Activated CD8-positive, alpha-beta memory T cell treated with anti-CD3 and anti-CD28 coated beads for 24 hours (primary cell): ENCODE measurements around the gene TESK2.
"Not testable (repeated sequence)": the region's sequence is repeated elsewhere in the genome, so short reads cannot be mapped to it uniquely, and the experiment has no call there.

ENCODE experiments used
- DNase-seq: peaks from one replicate; pipeline ENCODE4 v3.0.0-alpha.2; 2020

The TESK2 gene

GRCh38 chr1:45490626-45491486, at the start of gene TESK2:
Gene TESK2, minus strand, starts transcription at chr1:45491163. Its CDS starts 33,378 bp downstream, at chr1:45457785.
- peak; percentile 97 for DNase-seq

- DNase-seq, result no peak
Measured at GRCh38 chr1:45536886-45537285, 45.9 kb upstream of the TESK2 start.

DNA sequence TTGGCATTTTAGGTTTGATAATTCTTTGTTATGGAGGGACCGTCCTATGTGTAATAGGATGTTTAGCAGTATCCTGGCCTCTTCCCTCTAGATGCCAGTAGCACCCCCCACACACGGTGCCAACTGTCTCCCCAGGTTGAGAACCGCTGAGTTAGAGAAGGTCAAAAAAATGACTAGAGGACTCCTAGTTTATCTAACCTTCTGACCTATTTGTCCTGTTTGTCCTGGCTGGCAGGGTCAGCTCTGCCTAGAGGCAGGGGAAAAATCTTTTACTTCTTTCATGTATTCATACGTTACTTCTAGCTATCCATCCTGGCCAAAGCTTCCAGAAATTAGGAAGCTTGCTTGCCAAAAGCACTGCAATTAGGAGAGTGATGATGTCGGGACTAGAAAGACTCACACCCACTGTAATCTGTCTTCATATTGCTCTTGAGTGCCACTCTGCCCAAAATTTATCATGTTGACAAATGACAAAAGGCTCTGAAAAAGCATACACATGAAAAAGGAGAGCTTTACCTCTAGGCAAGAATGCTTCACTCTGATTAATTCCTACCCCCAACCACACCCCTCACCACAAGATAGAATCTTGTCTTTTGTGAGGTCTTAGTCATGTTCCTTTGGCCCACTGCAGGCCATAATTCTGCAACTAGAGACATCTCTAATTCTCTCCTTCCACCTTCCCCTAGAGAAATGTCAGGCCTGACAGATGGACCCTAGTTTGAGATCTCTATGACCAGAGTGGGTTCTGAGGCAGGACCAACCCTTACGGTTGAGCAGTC, 45.2 kb upstream of the TESK2 start:
- no peak for DNase-seq

- no peak for DNase-seq
Measured at GRCh38 chr1:45531873-45532272, 40.9 kb upstream of the TESK2 start.

- DNase-seq, result no peak
Measured at GRCh38 chr1:45530632-45531135, 39.7 kb upstream of the TESK2 start.

- DNase-seq, result no peak
Measured at GRCh38 chr1:45526135-45526644, 35.2 kb upstream of the TESK2 start.

- not testable (repeated sequence) for DNase-seq
Measured at GRCh38 chr1:45523975-45524374, 33.0 kb upstream of the TESK2 start.

DNA sequence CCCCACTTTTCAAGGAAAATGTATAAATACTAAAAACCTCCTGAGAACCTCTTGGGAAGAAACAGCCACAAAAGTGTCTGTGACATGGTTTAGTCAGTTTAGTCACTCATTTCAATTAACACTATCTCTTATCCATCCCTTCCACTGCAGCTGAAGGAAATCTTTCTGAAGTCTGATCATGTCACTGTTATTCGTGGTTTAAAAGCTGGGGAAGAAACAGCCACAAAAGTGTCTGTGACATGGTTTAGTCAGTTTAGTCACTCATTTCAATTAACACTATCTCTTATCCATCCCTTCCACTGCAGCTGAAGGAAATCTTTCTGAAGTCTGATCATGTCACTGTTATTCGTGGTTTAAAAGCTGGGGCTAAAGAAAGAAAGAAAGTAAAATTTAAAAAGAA, 32.6 kb upstream of the TESK2 start:
- DNase-seq, result not testable (repeated sequence)

DNA sequence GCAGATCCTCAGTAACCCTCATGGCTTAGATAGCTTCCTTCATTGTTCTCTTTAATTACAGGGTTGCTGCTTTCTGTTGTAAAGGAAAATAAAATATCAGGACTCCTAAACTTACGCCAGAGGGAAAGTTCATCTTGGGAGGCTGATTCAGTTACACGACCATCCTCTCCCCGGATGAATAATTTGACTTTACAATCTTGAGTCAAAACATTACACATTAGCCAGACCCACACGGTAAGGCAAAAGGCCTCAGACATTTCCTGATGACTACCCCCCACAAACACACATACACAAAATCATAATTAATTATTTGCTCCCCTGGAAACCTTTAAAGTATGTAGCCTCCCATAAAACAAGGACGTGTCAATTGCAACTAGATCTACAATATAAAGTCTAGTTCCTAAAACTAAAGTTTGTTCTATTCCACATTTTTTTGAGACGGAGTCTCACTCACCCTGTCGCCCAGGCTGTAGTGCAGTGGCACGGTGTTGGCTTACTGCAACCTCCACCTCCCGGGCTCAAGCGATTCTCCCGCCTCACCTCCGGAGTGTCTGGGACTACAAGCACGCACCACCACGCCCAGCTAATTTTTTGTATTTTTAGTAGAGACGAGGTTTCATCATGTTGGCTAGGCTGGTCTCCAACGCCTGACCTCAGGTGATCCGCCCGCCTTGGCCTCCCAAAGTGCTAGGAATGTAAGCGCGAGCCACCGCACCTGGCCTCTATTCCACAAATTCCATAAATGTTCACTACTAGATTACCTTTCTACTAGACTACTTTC, 31.6 kb upstream of the TESK2 start:
- DNase-seq, result no peak

DNA sequence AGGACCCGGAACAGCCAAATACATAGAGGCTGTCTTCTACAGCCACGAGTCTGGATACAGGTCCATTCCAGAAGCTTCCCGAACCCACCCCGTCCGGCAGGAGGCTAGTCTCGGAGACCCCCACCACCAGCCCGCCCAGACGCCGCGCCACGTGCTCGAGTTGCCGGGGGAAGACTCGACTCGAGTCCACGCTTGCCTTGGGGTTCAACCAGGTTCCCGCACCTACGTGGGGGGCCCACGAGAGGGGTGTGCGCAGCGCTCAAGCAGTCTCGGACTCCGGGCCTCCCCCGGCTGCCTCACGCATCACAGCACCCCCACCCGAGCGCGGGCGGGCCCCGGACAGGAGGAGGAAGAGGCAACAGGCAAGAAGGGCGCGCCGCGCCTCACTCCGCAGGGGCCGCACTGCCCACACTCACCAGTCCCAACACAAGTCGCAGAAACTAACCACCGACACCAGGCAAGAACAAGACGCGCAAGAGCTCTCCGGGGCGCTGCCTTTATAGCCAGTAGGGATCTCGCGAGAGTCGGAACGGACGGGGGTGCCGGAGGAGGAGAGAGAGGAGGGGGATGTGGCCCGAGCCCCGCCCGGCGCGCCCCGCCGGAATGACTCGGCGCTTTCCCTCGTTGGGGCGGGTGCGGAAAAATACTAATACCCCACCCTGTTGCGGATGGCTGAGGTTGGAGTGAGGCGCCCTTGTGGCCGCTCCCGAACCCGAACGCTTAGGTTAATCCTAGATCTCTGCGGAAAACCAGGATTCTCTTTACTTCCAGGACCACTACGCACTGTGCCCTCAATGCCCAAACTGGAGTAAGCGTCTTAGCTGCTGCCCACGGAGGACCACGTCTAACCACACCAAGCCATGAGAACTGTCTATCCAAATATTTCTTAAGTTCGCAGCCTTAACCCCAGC, 30.7 kb upstream of the TESK2 start, which contains the start of gene PRDX1:
PRDX1 (minus strand) TSS at position 472 of the 911 bp plus-strand sequence. CDS start 2,841 bp downstream, outside the sequence.
- DNase-seq, result peak; percentile 100

GRCh38 chr1:45519774-45520173, 28.8 kb upstream of the TESK2 start:
- not testable (repeated sequence) for DNase-seq

- no peak for DNase-seq
Measured at GRCh38 chr1:45518910-45519309, 27.9 kb upstream of the TESK2 start.

DNA sequence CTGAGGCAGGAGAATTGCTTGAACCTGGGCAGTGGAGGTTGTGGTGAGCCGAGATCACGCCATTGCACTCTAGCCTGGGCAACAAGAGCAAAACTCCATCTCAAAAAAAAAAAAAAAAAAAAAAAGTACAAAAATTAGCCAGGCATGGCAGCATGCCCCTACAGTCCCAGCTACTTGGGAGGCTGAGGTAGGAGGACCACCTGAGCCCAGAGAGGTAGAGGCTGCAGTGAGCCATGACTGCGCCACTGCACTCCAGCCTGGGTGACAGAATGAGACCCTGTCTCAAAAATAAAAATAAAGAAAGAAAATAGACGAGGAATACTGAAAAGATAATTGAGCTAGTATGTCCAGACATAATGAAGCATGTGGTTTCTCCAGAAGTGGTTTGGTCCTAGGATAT, 27.4 kb upstream of the TESK2 start:
- DNase-seq, result not testable (repeated sequence)

DNA sequence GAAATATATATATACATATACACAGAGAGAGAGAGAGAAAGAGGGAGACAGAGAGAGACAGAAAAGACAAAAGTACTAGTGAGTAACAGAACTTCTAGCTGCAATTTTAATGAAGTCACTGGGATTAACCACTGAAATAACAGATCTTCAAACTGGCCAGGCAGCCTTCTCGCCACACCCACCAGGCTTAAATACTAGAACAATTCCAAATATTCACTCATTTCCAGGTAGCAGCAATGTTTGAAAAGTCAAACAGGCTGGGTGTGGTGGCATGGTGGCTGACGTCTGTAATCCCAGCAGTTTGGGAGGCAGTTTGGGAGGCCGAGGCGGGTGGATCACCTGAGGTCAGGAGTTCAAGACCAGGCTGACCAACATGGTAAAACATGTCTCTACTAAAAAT, 25.5 kb upstream of the TESK2 start:
- no peak for DNase-seq

DNA sequence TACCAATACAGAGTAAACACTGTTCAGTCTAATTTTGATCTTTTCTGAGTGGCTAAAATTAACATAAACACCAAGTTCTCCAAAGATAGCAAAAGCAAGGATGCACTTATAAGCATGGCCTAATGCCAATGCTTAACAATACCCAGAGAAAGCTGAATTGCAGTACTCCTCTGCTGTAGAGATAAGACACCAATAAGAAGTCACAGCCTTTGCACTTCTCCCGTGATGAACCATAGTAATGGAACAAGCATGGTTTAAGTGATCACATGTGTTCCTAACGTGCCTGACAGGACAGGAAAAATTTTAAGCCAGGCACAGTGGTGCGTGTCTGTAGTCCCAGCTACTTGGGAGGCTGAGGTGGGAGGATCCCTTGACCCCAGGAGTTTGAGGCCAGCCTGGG, 25.1 kb upstream of the TESK2 start:
- DNase-seq, result no peak

DNA sequence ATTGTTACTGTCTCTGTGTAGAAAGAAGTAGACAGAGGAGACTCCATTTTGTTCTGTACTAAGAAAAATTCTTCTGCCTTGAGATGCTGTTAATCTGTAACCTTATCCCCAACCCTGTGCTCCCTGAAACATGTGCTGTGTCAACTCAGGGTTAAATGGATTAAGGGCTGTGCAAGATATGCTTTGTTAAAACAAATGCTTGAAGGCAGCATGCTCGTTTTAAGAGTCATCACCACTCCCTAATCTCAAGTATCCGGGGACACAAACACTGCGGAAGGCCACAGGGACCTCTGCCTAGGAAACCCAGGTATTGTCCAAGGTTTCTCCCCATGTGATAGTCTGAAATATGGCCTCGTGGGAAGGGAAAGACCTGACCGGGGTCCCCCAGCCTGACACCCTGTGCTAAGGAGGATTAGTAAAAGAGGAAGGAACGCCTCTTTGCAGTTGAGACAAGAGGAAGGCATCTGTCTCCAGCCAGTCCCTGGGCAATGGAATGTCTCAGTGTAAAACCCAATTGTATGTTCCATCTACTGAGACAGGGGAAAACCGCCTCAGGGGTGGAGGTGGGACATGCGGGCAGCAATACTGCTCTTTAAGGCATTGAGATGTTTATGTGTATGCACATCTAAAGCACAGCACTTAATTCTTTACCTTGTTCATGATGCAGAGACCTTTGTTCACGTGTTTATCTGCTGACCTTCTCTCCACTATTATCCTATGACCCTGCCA, 22.7 kb upstream of the TESK2 start:
- not testable (repeated sequence) for DNase-seq

DNA sequence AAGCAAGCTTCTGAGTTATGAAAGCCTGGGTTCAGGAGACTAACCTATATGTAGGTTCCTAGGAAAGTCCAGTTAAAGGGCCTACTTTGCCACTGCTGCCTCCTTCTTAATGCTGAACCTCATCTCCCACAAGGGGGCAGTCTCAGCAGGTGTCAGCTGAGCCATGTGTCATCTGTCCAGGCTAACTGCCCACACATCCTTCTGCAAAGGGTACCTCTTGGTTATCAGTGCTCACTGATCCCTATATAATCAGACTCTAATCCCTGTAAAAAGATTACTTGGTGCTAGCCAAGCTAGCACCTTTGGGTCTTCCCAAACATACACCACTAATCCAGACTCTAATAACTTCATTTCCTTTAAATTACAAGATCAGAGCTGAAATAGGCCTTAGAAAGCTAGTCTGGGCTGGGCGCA, 21.7 kb upstream of the TESK2 start:
- DNase-seq, result peak; percentile 73

GRCh38 chr1:45510972-45511527, 20.1 kb upstream of the TESK2 start:
- DNase-seq, result no peak

GRCh38 chr1:45510036-45510971, 19.3 kb upstream of the TESK2 start:
- no peak for DNase-seq
